Measurements from ENCODE around the gene KRT8.
"Not testable (repeated sequence)": the region's sequence is repeated elsewhere in the genome, so short reads cannot be mapped to it uniquely, and the experiment has no call there.

Gene KRT8

DNA sequence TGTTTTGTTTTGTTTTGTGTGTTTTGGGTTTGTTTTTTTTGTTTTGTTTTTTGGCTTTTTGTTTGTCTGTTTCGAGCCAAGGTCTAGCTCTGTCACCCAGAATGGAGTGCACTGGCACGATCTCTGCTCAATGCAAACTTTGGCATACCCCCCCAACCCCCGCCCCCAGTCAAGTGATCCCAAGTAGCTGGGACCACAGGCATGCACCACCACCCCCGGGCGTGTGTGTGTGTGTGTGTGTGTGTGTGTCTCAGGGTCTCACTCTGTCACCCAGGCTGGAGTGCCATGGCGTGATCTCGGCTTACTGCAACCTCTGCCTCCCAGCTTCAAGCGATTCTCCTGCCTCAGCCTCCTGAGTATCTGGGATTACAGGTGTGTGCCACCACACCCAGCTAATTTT, 24.4 kb downstream of the KRT8 start:
- 81% methylated on average over 8 of the region's 8 CpGs for WGBS
- H3K4me3 ChIP-seq (ENCODE audit: low read length); H3K27me3 ChIP-seq (ENCODE audit: insufficient read depth, low read length); H3K9me3 ChIP-seq (ENCODE audit: insufficient read depth, low read depth, low read length); H3K9ac ChIP-seq (ENCODE audit: low read depth, low read length); H3K27ac ChIP-seq (ENCODE audit: low read depth, low read length); H3K36me3 ChIP-seq (ENCODE audit: insufficient read depth, low read length): not testable (repeated sequence)
- H3K4me1 ChIP-seq (ENCODE audit: insufficient read depth, low read length) = 0 out of 2 replicates have a peak, but pooled peaks cover 11% of the 10 kb centered on the region

DNA sequence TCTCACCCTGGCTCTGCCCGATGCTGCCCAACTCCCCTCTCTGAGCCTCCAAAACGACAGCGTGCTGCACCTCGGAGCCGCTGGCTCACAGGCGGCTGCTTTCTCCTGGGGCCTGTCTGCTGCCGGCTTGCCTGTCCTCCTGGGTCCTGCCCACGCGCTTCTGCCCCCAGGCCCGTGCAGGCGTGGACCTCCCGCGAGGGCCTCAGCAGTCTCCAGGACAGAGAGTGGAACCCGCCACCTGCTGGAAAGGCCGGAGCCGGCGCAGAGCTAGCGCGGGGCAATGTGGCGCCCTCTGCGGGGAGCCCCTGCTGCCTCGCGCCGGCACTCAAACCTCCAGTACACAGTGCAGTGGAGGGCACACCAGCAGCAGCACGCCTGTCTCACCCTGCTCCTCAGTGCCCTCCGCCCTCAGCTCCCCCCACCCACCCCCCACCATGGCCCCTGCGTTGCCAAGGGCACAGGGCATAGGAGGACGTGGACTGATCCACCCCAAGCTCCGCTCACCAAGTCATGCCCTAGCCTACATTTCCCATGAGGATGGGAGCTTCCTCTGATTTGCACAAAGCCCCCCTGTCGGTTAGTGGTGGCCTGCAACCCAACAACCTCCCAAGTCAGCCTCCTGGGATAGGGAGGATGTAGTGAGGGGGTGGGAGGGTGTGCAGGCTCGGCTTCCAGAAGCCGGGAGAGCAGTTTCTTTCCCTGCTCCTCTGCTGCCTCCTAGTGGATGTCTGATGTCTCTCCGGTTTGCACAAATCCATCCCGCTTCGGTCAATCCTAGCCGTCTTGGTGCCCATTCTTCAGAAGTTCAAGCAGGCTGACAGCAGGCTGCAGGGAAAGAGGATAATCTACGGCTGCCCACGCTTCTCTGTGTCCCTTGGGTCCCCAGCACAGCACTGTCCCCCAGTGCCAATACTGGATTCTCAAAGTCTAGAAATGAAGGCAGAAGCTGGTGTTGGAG, 25.2 kb downstream of the KRT8 start:
- WGBS = 11% methylated on average over 37 of the region's 38 CpGs
- no peaks in the 10 kb centered on the region for H3K36me3 ChIP-seq (ENCODE audit: insufficient read depth, low read length)
- peaks cover 14% of the 10 kb centered on the region for H3K27me3 ChIP-seq (ENCODE audit: insufficient read depth, low read length)
- peak overlapping the region; percentile 38; the same call in 1 of the 2 replicates for H3K9ac ChIP-seq (ENCODE audit: low read depth, low read length)
- no peaks in the 10 kb centered on the region for H3K9me3 ChIP-seq (ENCODE audit: insufficient read depth, low read depth, low read length)
- H3K4me1 ChIP-seq (ENCODE audit: insufficient read depth, low read length) = 0 out of 2 replicates have a peak, but pooled peaks cover 11% of the 10 kb centered on the region
- H3K27ac ChIP-seq (ENCODE audit: low read depth, low read length) = no peak overlapping the region
- peak overlapping the region; percentile 48 for H3K4me3 ChIP-seq (ENCODE audit: low read length)

- H3K4me3 ChIP-seq (ENCODE audit: low read length) = peak overlapping the region; percentile 48
- no peak overlapping the region for H3K27ac ChIP-seq (ENCODE audit: low read depth, low read length)
- peaks cover 21% of the 10 kb centered on the region for H3K27me3 ChIP-seq (ENCODE audit: insufficient read depth, low read length)
- no peaks in the 10 kb centered on the region for H3K9me3 ChIP-seq (ENCODE audit: insufficient read depth, low read depth, low read length)
- 81% methylated on average over 17 of the region's 17 CpGs for WGBS
- H3K4me1 ChIP-seq (ENCODE audit: insufficient read depth, low read length) = peaks cover 7% of the 10 kb centered on the region; the same call in 1 of the 2 replicates
- no peaks in the 10 kb centered on the region for H3K36me3 ChIP-seq (ENCODE audit: insufficient read depth, low read length)
- H3K9ac ChIP-seq (ENCODE audit: low read depth, low read length) = peak overlapping the region; percentile 38; the same call in 1 of the 2 replicates
Observed at GRCh38 chr12:52878507-52879393, 26.1 kb downstream of the KRT8 start.

GRCh38 chr12:52877242-52877641, 27.6 kb downstream of the KRT8 start:
- WGBS = 74% methylated on average over 3 of the region's 3 CpGs
- H3K27ac ChIP-seq (ENCODE audit: low read depth, low read length) = no peak overlapping the region

GRCh38 chr12:52876372-52876771, 28.5 kb downstream of the KRT8 start:
- Histone ChIP-seq H3K27ac (ENCODE audit: low read depth, low read length) (no peak overlapping the region), H3K4me3 (ENCODE audit: low read length) (no peak overlapping the region), H3K4me1 (ENCODE audit: insufficient read depth, low read length) (peaks cover 10% of the 10 kb centered on the region; the same call in 1 of the 2 replicates), H3K9ac (ENCODE audit: low read depth, low read length) (no peak overlapping the region), H3K9me3 (ENCODE audit: insufficient read depth, low read depth, low read length) (no peaks in the 10 kb centered on the region), H3K36me3 (ENCODE audit: insufficient read depth, low read length) (no peaks in the 10 kb centered on the region), H3K27me3 (ENCODE audit: insufficient read depth, low read length) (peaks cover 30% of the 10 kb centered on the region)
- 85% methylated on average over 7 of the region's 7 CpGs for WGBS

More at GRCh38 chr12:52877242-52877641, 27.6 kb downstream of the KRT8 start:
- Histone ChIP-seq H3K4me1 (ENCODE audit: insufficient read depth, low read length) (peaks cover 7% of the 10 kb centered on the region; the same call in 1 of the 2 replicates), H3K27me3 (ENCODE audit: insufficient read depth, low read length) (peaks cover 30% of the 10 kb centered on the region), H3K4me3 (ENCODE audit: low read length) (no peak overlapping the region), H3K9me3 (ENCODE audit: insufficient read depth, low read depth, low read length) (no peaks in the 10 kb centered on the region), H3K36me3 (ENCODE audit: insufficient read depth, low read length) (no peaks in the 10 kb centered on the region), H3K9ac (ENCODE audit: low read depth, low read length) (no peak overlapping the region)

GRCh38 chr12:52874573-52875435, 30.1 kb downstream of the KRT8 start:
- H3K4me3 ChIP-seq (ENCODE audit: low read length) = peak overlapping the region; percentile 54
- H3K4me1 ChIP-seq (ENCODE audit: insufficient read depth, low read length) = peaks cover 10% of the 10 kb centered on the region; the same call in 1 of the 2 replicates
- H3K36me3 ChIP-seq (ENCODE audit: insufficient read depth, low read length) = no peaks in the 10 kb centered on the region
- 84% methylated on average over 9 of the region's 10 CpGs for WGBS
- H3K27ac ChIP-seq (ENCODE audit: low read depth, low read length) = no peak overlapping the region
- H3K9ac ChIP-seq (ENCODE audit: low read depth, low read length) = peak overlapping the region; percentile 50; the same call in 1 of the 2 replicates
- peaks cover 30% of the 10 kb centered on the region for H3K27me3 ChIP-seq (ENCODE audit: insufficient read depth, low read length)
- no peaks in the 10 kb centered on the region for H3K9me3 ChIP-seq (ENCODE audit: insufficient read depth, low read depth, low read length)

DNA sequence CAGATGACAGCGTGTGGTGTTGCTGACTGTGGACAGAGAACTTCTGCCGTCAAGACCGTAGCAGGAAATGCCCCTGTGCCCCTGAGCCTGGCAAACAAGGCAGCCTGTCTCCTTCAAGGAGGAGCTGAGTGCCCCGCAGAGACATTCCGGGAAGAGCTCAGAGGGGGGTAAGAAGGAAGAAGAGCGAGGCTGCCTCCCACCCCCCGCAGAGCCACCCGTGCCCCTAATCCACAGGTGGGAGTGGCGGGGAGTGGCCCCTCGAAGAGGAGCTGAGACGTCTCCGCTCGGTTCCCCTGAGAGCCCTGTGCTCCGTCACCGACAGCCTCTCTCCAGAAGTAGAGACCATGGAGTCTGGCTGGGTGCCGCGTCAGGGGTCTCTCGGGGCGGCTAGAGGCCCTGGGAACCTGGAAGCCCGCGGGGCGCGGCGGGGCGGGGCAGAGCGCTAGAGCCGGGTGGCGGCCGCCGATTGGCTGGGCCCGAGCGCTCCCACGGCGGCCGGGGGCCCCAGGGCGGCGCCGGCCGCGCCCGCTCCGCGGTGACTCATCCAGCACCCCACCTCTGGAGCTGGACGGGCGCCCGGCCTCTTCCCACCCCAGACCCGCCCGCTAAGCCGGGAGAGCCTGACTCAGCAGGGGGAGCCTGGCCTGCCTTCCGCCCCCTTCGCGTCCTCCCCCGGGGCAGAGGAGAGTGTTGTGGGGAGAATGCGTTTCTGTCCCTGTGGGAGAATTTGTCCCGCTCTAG, 30.9 kb downstream of the KRT8 start:
- Histone ChIP-seq H3K27ac (ENCODE audit: low read depth, low read length) (no peak overlapping the region), H3K9me3 (ENCODE audit: insufficient read depth, low read depth, low read length) (no peaks in the 10 kb centered on the region), H3K36me3 (ENCODE audit: insufficient read depth, low read length) (no peaks in the 10 kb centered on the region), H3K4me3 (ENCODE audit: low read length) (peak overlapping the region; percentile 54), H3K9ac (ENCODE audit: low read depth, low read length) (peak overlapping the region; percentile 69), H3K4me1 (ENCODE audit: insufficient read depth, low read length) (peaks cover 8% of the 10 kb centered on the region; the same call in 1 of the 2 replicates), H3K27me3 (ENCODE audit: insufficient read depth, low read length) (peaks cover 28% of the 10 kb centered on the region)
- 5% methylated on average over 55 of the region's 55 CpGs for WGBS

- no peak overlapping the region for H3K27ac ChIP-seq (ENCODE audit: low read depth, low read length)
- peaks cover 6% of the 10 kb centered on the region; the same call in 1 of the 2 replicates for H3K4me1 ChIP-seq (ENCODE audit: insufficient read depth, low read length)
- WGBS = 79% methylated on average over 4 of the region's 4 CpGs
- 0 out of 2 replicates have a peak overlapping the region, but pooled peaks have one; percentile 54 for H3K4me3 ChIP-seq (ENCODE audit: low read length)
- H3K36me3 ChIP-seq (ENCODE audit: insufficient read depth, low read length) = no peaks in the 10 kb centered on the region
- H3K9me3 ChIP-seq (ENCODE audit: insufficient read depth, low read depth, low read length) = no peaks in the 10 kb centered on the region
- peaks cover 22% of the 10 kb centered on the region for H3K27me3 ChIP-seq (ENCODE audit: insufficient read depth, low read length)
- H3K9ac ChIP-seq (ENCODE audit: low read depth, low read length) = no peak overlapping the region; the same call in 1 of the 2 replicates
Observed at GRCh38 chr12:52873513-52873831, 31.4 kb downstream of the KRT8 start.

DNA sequence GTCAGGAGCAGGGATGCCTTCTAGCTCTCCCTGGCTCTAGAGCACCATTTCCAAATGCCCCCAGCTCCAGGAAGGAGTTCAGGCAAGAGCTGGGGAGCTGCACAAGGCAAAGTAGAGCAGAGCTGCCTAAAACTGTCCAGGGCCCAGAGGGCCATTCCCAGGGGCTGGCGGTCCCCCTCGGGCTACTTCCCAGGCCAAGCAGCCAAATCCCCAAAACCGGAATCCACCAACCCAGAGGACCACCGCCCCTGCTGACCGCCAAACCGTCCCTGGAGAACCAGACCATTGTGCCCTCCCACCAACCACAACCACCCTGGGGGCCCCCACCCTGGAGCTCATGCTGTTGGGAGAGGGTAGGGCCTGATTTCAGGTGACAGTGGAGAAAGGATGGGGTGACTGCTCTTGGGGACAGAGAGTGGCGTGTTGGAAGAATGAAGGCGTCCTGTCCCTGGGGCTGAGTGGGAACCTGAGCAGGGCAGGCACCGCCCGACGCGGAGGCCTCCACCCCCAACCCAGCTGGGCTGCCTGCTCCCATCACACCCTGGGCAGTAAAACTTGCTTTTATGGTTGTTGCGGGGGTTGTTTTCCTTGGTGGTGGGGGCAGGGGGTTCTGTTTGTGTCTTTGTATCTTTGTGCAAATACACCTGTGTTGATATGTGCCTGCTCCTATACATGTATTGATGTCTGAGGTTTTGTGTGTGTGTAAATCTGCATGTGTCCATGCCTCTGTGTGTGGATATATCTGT, 32.1 kb downstream of the KRT8 start:
- H3K4me1 ChIP-seq (ENCODE audit: insufficient read depth, low read length) = peaks cover 5% of the 10 kb centered on the region; the same call in 1 of the 2 replicates
- H3K36me3 ChIP-seq (ENCODE audit: insufficient read depth, low read length) = no peaks in the 10 kb centered on the region
- H3K9ac ChIP-seq (ENCODE audit: low read depth, low read length) = no peak overlapping the region
- H3K9me3 ChIP-seq (ENCODE audit: insufficient read depth, low read depth, low read length) = no peaks in the 10 kb centered on the region
- 81% methylated on average over 13 of the region's 13 CpGs for WGBS
- H3K4me3 ChIP-seq (ENCODE audit: low read length) = no peak overlapping the region
- no peak overlapping the region for H3K27ac ChIP-seq (ENCODE audit: low read depth, low read length)
- H3K27me3 ChIP-seq (ENCODE audit: insufficient read depth, low read length) = peaks cover 22% of the 10 kb centered on the region

Data from HUES64 (cell line).